Activated naive CD8-positive, alpha-beta T cell treated with anti-CD3 and anti-CD28 coated beads for 36 hours (primary cell): ENCODE measurements around the gene NR6A1. TPM values are rescaled to one million over a fixed set of nuclear protein-coding genes. Genes with fewer than 3 reads are reported as not detected.

Experiments
- DNase-seq: peaks from one replicate; pipeline ENCODE4 v3.0.0; 2021
- H3K27ac Mint-ChIP-seq: one replicate; pipeline ENCODE4 v1.8.0; 2022; ENCODE audit warnings: mild to moderate bottlenecking, moderate library complexity, mixed read lengths
- H3K27me3 Mint-ChIP-seq: one replicate; pipeline ENCODE4 v1.8.0; 2022; ENCODE audit warnings: mild to moderate bottlenecking, mixed read lengths
- H3K36me3 Mint-ChIP-seq: one replicate; pipeline ENCODE4 v1.8.0; 2021; ENCODE audit warnings: mild to moderate bottlenecking, mixed read lengths
- H3K4me1 Mint-ChIP-seq: one replicate; pipeline ENCODE4 v1.8.0; 2021; ENCODE audit warnings: mixed read lengths
- H3K4me3 Mint-ChIP-seq: one replicate; pipeline ENCODE4 v1.8.0; 2022; ENCODE audit warnings: mild to moderate bottlenecking, moderate library complexity, mixed read lengths
- H3K9me3 Mint-ChIP-seq: one replicate; pipeline ENCODE4 v1.8.0; 2022; ENCODE audit warnings: mixed read lengths
- total RNA-seq, 2 experiments: library from RNA; stranded (reverse); gene quantifications; one replicate each; pipeline ENCODE4 v1.2.3, GENCODE V29; 2021

NR6A1 gene
- total RNA-seq, 2 experiments from 2014 or later, result 1.2 to 1.3 TPM

DNA sequence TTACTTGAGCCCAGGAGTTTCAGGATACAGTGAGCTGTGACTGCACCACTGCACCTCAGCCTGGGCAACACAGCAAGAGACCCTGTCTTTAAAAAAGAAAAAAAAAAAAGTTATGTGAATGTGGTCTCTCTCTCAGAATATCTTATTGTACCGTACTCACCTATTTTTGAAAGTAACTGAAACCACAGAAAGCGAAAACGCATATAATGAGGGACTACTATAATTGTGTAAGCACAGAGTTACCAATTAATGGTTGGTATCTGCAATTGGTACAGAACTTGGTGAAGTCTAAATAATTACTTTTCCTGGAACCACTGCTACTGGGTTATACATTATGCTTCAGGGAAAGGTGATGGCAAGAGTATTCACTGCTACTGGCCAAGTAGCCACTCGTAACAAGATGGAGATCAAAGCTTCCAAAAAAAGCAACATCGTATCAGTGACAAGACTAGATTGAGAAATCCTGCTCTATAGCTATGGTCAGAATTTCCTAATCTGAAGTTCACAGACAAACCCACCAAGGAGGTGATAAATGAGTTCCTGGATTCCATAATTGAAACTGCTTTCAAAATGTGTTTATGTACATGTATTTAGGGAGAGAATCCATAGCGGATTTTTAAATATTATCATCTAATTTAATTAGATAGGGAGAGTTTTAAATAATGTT lies 82.7 kb downstream of the NR6A1 start:
- H3K27me3 Mint-ChIP-seq, result no peaks in the 10 kb centered on the region
- DNase-seq, result no peak
- H3K36me3 Mint-ChIP-seq, result no peaks in the 10 kb centered on the region
- no peaks in the 10 kb centered on the region for H3K9me3 Mint-ChIP-seq
- H3K27ac Mint-ChIP-seq, result no peak overlapping the region
- H3K4me1 Mint-ChIP-seq, result no peaks in the 10 kb centered on the region
- H3K4me3 Mint-ChIP-seq, result no peak overlapping the region

- H3K27me3 Mint-ChIP-seq, result no peaks in the 10 kb centered on the region
- no peak for DNase-seq
- H3K36me3 Mint-ChIP-seq, result no peaks in the 10 kb centered on the region
- no peaks in the 10 kb centered on the region for H3K9me3 Mint-ChIP-seq
- H3K27ac Mint-ChIP-seq, result no peak overlapping the region
- H3K4me3 Mint-ChIP-seq, result no peak overlapping the region
- H3K4me1 Mint-ChIP-seq, result no peaks in the 10 kb centered on the region
Observed at GRCh38 chr9:124686918-124687317, 84.2 kb downstream of the NR6A1 start.

- Mint-ChIP-seq H3K27me3 (no peaks in the 10 kb centered on the region), H3K27ac (no peak overlapping the region), H3K9me3 (no peaks in the 10 kb centered on the region), H3K4me1 (no peaks in the 10 kb centered on the region), H3K36me3 (no peaks in the 10 kb centered on the region), H3K4me3 (no peak overlapping the region)
- no peak for DNase-seq
Observed at GRCh38 chr9:124685217-124685616, 85.9 kb downstream of the NR6A1 start.

DNA sequence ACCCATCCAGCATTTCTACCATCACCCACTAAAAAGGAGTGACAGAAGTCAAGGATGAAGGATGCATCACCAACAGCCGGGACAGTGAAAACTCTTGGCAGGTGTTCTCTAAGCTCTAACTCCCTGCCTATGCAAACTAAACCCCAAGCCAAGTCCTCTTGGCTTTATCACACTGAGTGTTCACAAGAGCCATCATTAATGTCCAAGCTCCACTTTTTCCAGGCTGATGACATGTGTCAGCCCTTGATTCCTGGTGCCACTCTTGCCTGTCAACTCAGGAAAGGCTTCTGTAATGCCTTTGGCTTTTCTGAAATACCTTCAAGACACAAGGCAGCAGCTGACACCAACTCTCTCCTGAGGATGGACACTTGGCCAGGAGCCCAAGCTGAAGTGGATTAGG lies 86.9 kb downstream of the NR6A1 start:
- no peak for DNase-seq
- no peaks in the 10 kb centered on the region for H3K36me3 Mint-ChIP-seq
- no peak overlapping the region for H3K27ac Mint-ChIP-seq
- no peaks in the 10 kb centered on the region for H3K27me3 Mint-ChIP-seq
- H3K9me3 Mint-ChIP-seq, result no peaks in the 10 kb centered on the region
- no peaks in the 10 kb centered on the region for H3K4me1 Mint-ChIP-seq
- H3K4me3 Mint-ChIP-seq, result no peak overlapping the region

DNA sequence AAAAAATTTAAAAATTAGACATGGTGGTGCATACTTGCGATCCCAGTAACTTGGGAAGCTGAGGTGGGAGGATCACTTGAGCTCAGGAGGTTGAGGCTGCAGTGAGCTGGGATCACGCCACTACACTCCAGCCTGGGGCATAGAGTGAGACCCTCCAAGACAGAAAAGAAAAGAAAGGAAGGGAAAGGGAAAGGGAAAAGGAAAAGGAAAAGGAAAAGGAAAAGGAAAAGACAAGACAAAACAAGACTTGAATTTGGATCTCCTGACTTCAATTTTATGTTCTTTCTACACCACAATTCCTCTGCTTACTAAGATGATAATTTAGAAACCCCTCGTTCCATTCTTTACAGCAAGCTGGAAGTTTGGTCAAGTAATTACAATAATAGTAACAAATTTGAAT lies 88.1 kb downstream of the NR6A1 start:
- H3K27me3 Mint-ChIP-seq, result no peaks in the 10 kb centered on the region
- no peak overlapping the region for H3K27ac Mint-ChIP-seq
- no peaks in the 10 kb centered on the region for H3K9me3 Mint-ChIP-seq
- H3K4me3 Mint-ChIP-seq, result no peak overlapping the region
- H3K36me3 Mint-ChIP-seq, result no peaks in the 10 kb centered on the region
- H3K4me1 Mint-ChIP-seq, result no peaks in the 10 kb centered on the region
- no peak for DNase-seq

DNA sequence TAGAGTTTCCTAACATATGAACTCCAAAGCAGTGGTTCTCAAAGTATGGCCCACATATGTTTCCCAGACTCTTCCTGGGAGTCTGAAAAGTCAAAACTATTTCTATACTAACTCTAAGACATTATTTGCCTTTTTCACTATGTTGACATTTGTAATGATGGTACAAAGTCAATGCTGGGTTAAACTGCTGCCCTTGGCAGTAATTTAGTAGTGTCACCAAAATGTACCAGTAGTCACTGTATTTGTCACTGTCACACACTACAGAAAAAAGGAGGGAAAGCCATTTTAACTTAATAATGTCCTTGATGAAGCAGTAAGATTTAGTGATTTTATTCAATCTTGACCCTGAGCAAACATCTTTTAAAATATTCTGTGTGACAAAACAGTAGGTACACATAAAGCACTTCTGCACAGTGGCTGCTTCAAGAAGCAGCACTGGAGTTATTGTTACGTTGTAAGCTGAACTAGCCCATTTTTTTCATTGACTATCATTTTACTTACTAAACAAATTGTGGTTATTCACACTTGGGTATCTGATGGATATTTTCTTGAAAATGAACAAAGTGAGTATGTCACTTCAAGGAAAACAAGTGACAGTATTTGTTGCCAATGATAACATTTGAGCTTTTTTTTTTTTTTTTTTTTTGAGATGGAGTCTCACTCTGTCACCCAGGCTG lies 90.3 kb downstream of the NR6A1 start:
- no peak overlapping the region for H3K4me3 Mint-ChIP-seq
- H3K36me3 Mint-ChIP-seq, result no peaks in the 10 kb centered on the region
- no peaks in the 10 kb centered on the region for H3K27me3 Mint-ChIP-seq
- H3K4me1 Mint-ChIP-seq, result no peaks in the 10 kb centered on the region
- no peak overlapping the region for H3K27ac Mint-ChIP-seq
- no peak for DNase-seq
- no peaks in the 10 kb centered on the region for H3K9me3 Mint-ChIP-seq

GRCh38 chr9:124680049-124680448 lies 91.1 kb downstream of the NR6A1 start:
- Mint-ChIP-seq H3K27me3 (no peaks in the 10 kb centered on the region), H3K36me3 (no peaks in the 10 kb centered on the region)

GRCh38 chr9:124676159-124676551 lies 95.0 kb downstream of the NR6A1 start:
- peaks cover 5% of the 10 kb centered on the region for H3K9me3 Mint-ChIP-seq
- peaks cover 9% of the 10 kb centered on the region for H3K4me1 Mint-ChIP-seq
- H3K27ac Mint-ChIP-seq, result no peak overlapping the region
- no peak for DNase-seq
- peaks cover 3% of the 10 kb centered on the region for H3K36me3 Mint-ChIP-seq
- no peak overlapping the region for H3K4me3 Mint-ChIP-seq
- no peaks in the 10 kb centered on the region for H3K27me3 Mint-ChIP-seq

More at GRCh38 chr9:124680049-124680448, 91.1 kb downstream of the NR6A1 start:
- no peak overlapping the region for H3K27ac Mint-ChIP-seq
- no peaks in the 10 kb centered on the region for H3K9me3 Mint-ChIP-seq
- H3K4me1 Mint-ChIP-seq, result no peaks in the 10 kb centered on the region
- DNase-seq, result no peak
- H3K4me3 Mint-ChIP-seq, result no peak overlapping the region

DNA sequence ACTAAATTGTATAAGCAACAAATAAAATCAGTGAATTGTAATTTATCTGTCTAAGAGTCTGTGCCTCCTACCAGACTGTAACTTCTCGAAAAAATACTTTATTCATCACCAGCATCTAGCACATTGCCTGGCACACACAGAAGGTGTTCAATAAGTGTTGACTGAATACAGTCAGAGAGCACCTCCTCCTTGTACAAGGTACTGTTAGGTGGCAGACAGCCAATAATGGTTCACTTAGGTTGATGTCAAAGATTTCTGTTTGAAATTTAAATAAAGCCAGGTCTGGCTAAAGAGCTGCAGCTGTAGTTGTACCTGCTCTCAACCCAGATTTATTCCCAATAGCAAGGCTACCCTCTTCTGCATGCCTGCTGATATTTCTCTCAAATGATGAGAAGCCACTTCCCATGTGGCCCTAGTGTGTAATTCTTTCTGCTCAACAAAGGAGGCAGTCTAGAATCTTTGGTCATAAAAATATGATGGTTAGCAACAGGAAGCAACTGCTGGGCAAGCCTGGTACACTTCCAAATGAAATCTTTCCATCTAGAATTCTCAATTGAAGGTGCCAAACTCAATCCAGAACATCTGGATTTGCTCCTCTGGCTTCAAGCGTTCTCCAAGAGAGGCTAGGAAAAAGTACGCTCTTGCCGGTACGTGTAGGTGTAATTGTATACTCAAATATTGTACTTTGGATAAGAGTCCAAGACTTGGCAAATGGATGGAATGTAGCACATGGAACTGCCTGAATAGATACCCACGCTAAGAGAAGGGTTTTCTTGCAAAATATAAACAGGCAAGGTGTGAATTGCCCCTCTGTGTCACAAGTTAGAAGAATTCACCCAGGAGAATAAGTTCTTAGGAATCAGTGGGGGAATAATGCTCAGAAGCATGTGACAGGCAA lies 95.6 kb downstream of the NR6A1 start:
- H3K4me1 Mint-ChIP-seq, result peaks cover 9% of the 10 kb centered on the region
- peaks cover 5% of the 10 kb centered on the region for H3K9me3 Mint-ChIP-seq
- H3K36me3 Mint-ChIP-seq, result peaks cover 3% of the 10 kb centered on the region
- no peak overlapping the region for H3K27ac Mint-ChIP-seq
- no peaks in the 10 kb centered on the region for H3K27me3 Mint-ChIP-seq
- DNase-seq, result no peak
- no peak overlapping the region for H3K4me3 Mint-ChIP-seq

- DNase-seq, result no peak
- H3K36me3 Mint-ChIP-seq, result peaks cover 3% of the 10 kb centered on the region
- no peak overlapping the region for H3K4me3 Mint-ChIP-seq
- no peaks in the 10 kb centered on the region for H3K27me3 Mint-ChIP-seq
- H3K9me3 Mint-ChIP-seq, result peaks cover 5% of the 10 kb centered on the region
- H3K27ac Mint-ChIP-seq, result no peak overlapping the region
- peaks cover 9% of the 10 kb centered on the region for H3K4me1 Mint-ChIP-seq
Observed at GRCh38 chr9:124674651-124675050, 96.5 kb downstream of the NR6A1 start.

GRCh38 chr9:124673063-124673462 lies 98.0 kb downstream of the NR6A1 start:
- DNase-seq, result peak; percentile 2
- peaks cover 3% of the 10 kb centered on the region for H3K36me3 Mint-ChIP-seq
- H3K27ac Mint-ChIP-seq, result no peak overlapping the region
- H3K9me3 Mint-ChIP-seq, result peaks cover 5% of the 10 kb centered on the region
- peaks cover 9% of the 10 kb centered on the region for H3K4me1 Mint-ChIP-seq
- no peaks in the 10 kb centered on the region for H3K27me3 Mint-ChIP-seq
- H3K4me3 Mint-ChIP-seq, result no peak overlapping the region

- no peak for DNase-seq
- H3K27ac Mint-ChIP-seq, result no peak overlapping the region
- peaks cover 5% of the 10 kb centered on the region for H3K9me3 Mint-ChIP-seq
- H3K4me1 Mint-ChIP-seq, result peaks cover 9% of the 10 kb centered on the region
- H3K4me3 Mint-ChIP-seq, result no peak overlapping the region
- no peaks in the 10 kb centered on the region for H3K27me3 Mint-ChIP-seq
- peaks cover 3% of the 10 kb centered on the region for H3K36me3 Mint-ChIP-seq
Observed at GRCh38 chr9:124671861-124672260, 99.2 kb downstream of the NR6A1 start.

- DNase-seq, result no peak
- Mint-ChIP-seq H3K36me3 (peaks cover 2% of the 10 kb centered on the region), H3K9me3 (no peaks in the 10 kb centered on the region), H3K27me3 (no peaks in the 10 kb centered on the region), H3K4me1 (peaks cover 7% of the 10 kb centered on the region), H3K4me3 (no peak overlapping the region), H3K27ac (no peak overlapping the region)
Observed at GRCh38 chr9:124666642-124667041, 104.5 kb downstream of the NR6A1 start.

GRCh38 chr9:124665391-124666058 lies 105.6 kb downstream of the NR6A1 start:
- no peak for DNase-seq
- Mint-ChIP-seq H3K4me3 (no peak overlapping the region), H3K27me3 (no peaks in the 10 kb centered on the region), H3K36me3 (peaks cover 2% of the 10 kb centered on the region), H3K9me3 (no peaks in the 10 kb centered on the region), H3K4me1 (peaks cover 10% of the 10 kb centered on the region), H3K27ac (no peak overlapping the region)

- no peaks in the 10 kb centered on the region for H3K27me3 Mint-ChIP-seq
- no peak for DNase-seq
- no peaks in the 10 kb centered on the region for H3K9me3 Mint-ChIP-seq
- H3K27ac Mint-ChIP-seq, result no peak overlapping the region
- peaks cover 19% of the 10 kb centered on the region for H3K4me1 Mint-ChIP-seq
- no peak overlapping the region for H3K4me3 Mint-ChIP-seq
- H3K36me3 Mint-ChIP-seq, result peaks cover 2% of the 10 kb centered on the region
Observed at GRCh38 chr9:124664143-124664542, 107.0 kb downstream of the NR6A1 start.
